CD4-positive, alpha-beta T cell (primary cell): ENCODE results near the gene KDELR3. TPM values are rescaled to one million over a fixed set of nuclear protein-coding genes. Genes with fewer than 3 reads are reported as not detected.
A peak's percentile ranks its signal among the peaks of the same experiment; 100 is the strongest.

Experiments used
- ATAC-seq: fragments of 200-7000 bp; cut with Tn5 transposase; one replicate; pipeline ENCODE4 v1.10.0; 2022; ENCODE audit warnings: mild to moderate bottlenecking; ENCODE audit not compliant: poor library complexity
- CTCF ChIA-PET: fragments of 350-600 bp; sonication (Branson Sonifier 250); formaldehyde crosslinking; loops from one replicate; lab custom pipeline; 2021; ENCODE audit warnings: antibody characterized with exemption, inconsistent platforms; lab: Charles Lee
- POLR2A ChIA-PET: fragments of 350-600 bp; sonication (Branson Sonifier 250); formaldehyde crosslinking; loops from one replicate; lab custom pipeline; 2021; ENCODE audit warnings: antibody characterized with exemption, inconsistent platforms; lab: Charles Lee
- DNase-seq, 14 experiments: peaks; one replicate each; pipeline ENCODE4 v3.0.0-alpha.2; 2013 to 2020; ENCODE audit warnings: mixed read lengths in 2 of 14
- H3K27ac ChIP-seq, 2 donors: one replicate each; pipeline versions ENCODE4 v1.5.1 to v1.7.0; 2013; ENCODE audit warnings: low read length in 2 of 2, low read depth in 1 of 2, mild to moderate bottlenecking in 1 of 2
- H3K27me3 ChIP-seq, 2 experiments: 1 replicate in 1 of 2; 2 replicates in 1 of 2; pipeline versions ENCODE4 v1.6.1 to v1.7.0; 2013; ENCODE audit warnings: low read length in 2 of 2, control low read depth in 1 of 2, mild to moderate bottlenecking in 1 of 2, moderate library complexity in 1 of 2; ENCODE audit not compliant: insufficient read depth in 2 of 2, control insufficient read depth in 1 of 2
- H3K36me3 ChIP-seq: one replicate; pipeline ENCODE4 v1.6.1; 2013; ENCODE audit warnings: low read length, control low read depth; ENCODE audit not compliant: insufficient read depth
- H3K4me1 ChIP-seq: one replicate; pipeline ENCODE4 v1.6.1; 2013; ENCODE audit warnings: low read length, control low read depth; ENCODE audit not compliant: insufficient read depth
- H3K4me3 ChIP-seq: one replicate; pipeline ENCODE4 v1.5.1; 2013; ENCODE audit warnings: mild to moderate bottlenecking, low read length, moderate library complexity
- H3K9me3 ChIP-seq, 2 experiments: 1 replicate in 1 of 2; 2 replicates in 1 of 2; pipeline versions ENCODE4 v1.6.1 to v1.7.0; 2013; ENCODE audit warnings: low read length in 2 of 2, mild to moderate bottlenecking in 2 of 2, control low read depth in 1 of 2, moderate library complexity in 1 of 2; ENCODE audit not compliant: control insufficient read depth in 1 of 2, insufficient read depth in 1 of 2
- H3K27ac Mint-ChIP-seq: one replicate; pipeline ENCODE4 v1.8.0; 2020; ENCODE audit warnings: mixed read lengths
- H3K27me3 Mint-ChIP-seq: one replicate; pipeline ENCODE4 v1.8.0; 2021; ENCODE audit warnings: mixed read lengths
- H3K36me3 Mint-ChIP-seq: one replicate; pipeline ENCODE4 v1.8.0; 2021; ENCODE audit warnings: low read depth, mixed read lengths
- H3K4me1 Mint-ChIP-seq: one replicate; pipeline ENCODE4 v1.8.0; 2021; ENCODE audit warnings: low read depth, mixed read lengths
- H3K4me3 Mint-ChIP-seq: one replicate; pipeline ENCODE4 v1.8.0; 2020; ENCODE audit warnings: mild to moderate bottlenecking, mixed read lengths
- H3K9me3 Mint-ChIP-seq: one replicate; pipeline ENCODE4 v1.8.0; 2020; ENCODE audit warnings: mixed read lengths
- CTCF ChIP-seq: fragments of 200-600 bp; IDR thresholded peaks from one replicate; pipeline ENCODE4 v1.8.0; 2022; ENCODE audit warnings: antibody characterized with exemption, mild to moderate bottlenecking
- intact Hi-C, 2 experiments: fragments of 100-400 bp; cut with DNase I in 1 of 2; cut with micrococcal nuclease in 1 of 2; formaldehyde crosslinking; loops; one replicate each; pipeline versions ENCODE4 v1.15.1 to v1.9.0; 2023 to 2025; cut with DNase I, micrococcal nuclease
- total RNA-seq, 174 experiments: library from RNA in 2 of 174; stranded (reverse) in 2 of 174; gene quantifications; one replicate each; pipeline ENCODE4 v1.2.3 and lab custom pipeline; 2021 to 2026

KDELR3 gene
- total RNA-seq, 2 experiments from 2014 or later = not detected

GRCh38 chr22:38490475-38490874 lies 22.6 kb downstream of the KDELR3 start:
- peaks cover 22% of the 10 kb centered on the region for H3K4me1 ChIP-seq
- no peaks in the 10 kb centered on the region for H3K27me3 ChIP-seq
- no peak overlapping the region for H3K4me3 ChIP-seq
- intact Hi-C loops = loop anchor here in 1 of 2 experiments (2.0 kb wide), 1 partner anchor 16 kb away; the partner anchor contains the start of gene DDX17
- POLR2A ChIA-PET = interaction anchor here (0.9 to 2.9 kb wide), 5 partner anchors 9 to 15 kb away, joined by 4 to 15 read pairs (median 6); no protein-coding TSS in a partner anchor
- Mint-ChIP-seq H3K9me3 (no peaks in the 10 kb centered on the region), H3K4me3 (no peak overlapping the region), H3K4me1 (peaks cover 62% of the 10 kb centered on the region), H3K36me3 (peaks cover 97% of the 10 kb centered on the region), H3K27ac (peak overlapping the region; percentile 63), H3K27me3 (no peaks in the 10 kb centered on the region)
- H3K27ac ChIP-seq = no peak overlapping the region
- no peak for TF ChIP-seq CTCF
- peaks cover 97% of the 10 kb centered on the region for H3K36me3 ChIP-seq
- H3K9me3 ChIP-seq = no peaks in the 10 kb centered on the region
- CTCF ChIA-PET = interaction anchor here (1.7 kb wide), 1 partner anchor 9 kb away, joined by 5 read pairs; no protein-coding TSS in a partner anchor
- DNase-seq (no peak), ATAC-seq (peak; percentile 38)

- Histone ChIP-seq H3K9me3 (no peaks in the 10 kb centered on the region), H3K27ac (no peak overlapping the region), H3K4me3 (no peak overlapping the region), H3K36me3 (peaks cover 97% of the 10 kb centered on the region), H3K4me1 (peaks cover 20% of the 10 kb centered on the region), H3K27me3 (no peaks in the 10 kb centered on the region)
- intact Hi-C loops = loop anchor here in 1 of 2 experiments (2.0 kb wide), 1 partner anchor 16 kb away; the partner anchor contains the start of gene DDX17
- ChIA-PET CTCF (interaction anchor here (1.7 kb wide), 1 partner anchor 8 kb away, joined by 5 read pairs; no protein-coding TSS in a partner anchor), POLR2A (interaction anchor here (1.0 to 2.9 kb wide), 3 partner anchors 10 to 14 kb away, joined by 4 to 15 read pairs (median 13); no protein-coding TSS in a partner anchor)
- DNase-seq = no peak
- ATAC-seq = no peak
- H3K27ac Mint-ChIP-seq = peak overlapping the region; percentile 63
- no peaks in the 10 kb centered on the region for H3K9me3 Mint-ChIP-seq
- H3K27me3 Mint-ChIP-seq = no peaks in the 10 kb centered on the region
- no peak for TF ChIP-seq CTCF
- peaks cover 97% of the 10 kb centered on the region for H3K36me3 Mint-ChIP-seq
- H3K4me1 Mint-ChIP-seq = peaks cover 62% of the 10 kb centered on the region
- H3K4me3 Mint-ChIP-seq = no peak overlapping the region
Measured at GRCh38 chr22:38490915-38491314, 23.0 kb downstream of the KDELR3 start.

- ATAC-seq (no peak), DNase-seq (no peak)
- Histone ChIP-seq H3K27ac (no peak overlapping the region), H3K4me1 (peaks cover 22% of the 10 kb centered on the region), H3K4me3 (no peak overlapping the region), H3K9me3 (no peaks in the 10 kb centered on the region), H3K27me3 (no peaks in the 10 kb centered on the region), H3K36me3 (peaks cover 97% of the 10 kb centered on the region)
- Mint-ChIP-seq H3K9me3 (no peaks in the 10 kb centered on the region), H3K4me1 (peaks cover 59% of the 10 kb centered on the region), H3K4me3 (no peak overlapping the region), H3K27ac (peak overlapping the region; percentile 56), H3K27me3 (no peaks in the 10 kb centered on the region), H3K36me3 (peaks cover 97% of the 10 kb centered on the region)
- ChIA-PET CTCF (no interaction called here), POLR2A (interaction anchor here (1.2 to 2.2 kb wide), 2 partner anchors 10 to 20 kb away, joined by 3 to 15 read pairs; no protein-coding TSS in a partner anchor)
- no peak for TF ChIP-seq CTCF
- intact Hi-C loops = loop anchor here in 1 of 2 experiments (2.0 kb wide), 1 partner anchor 15 kb away; the partner anchor contains the start of gene DDX17
Measured at GRCh38 chr22:38491707-38492348, 23.9 kb downstream of the KDELR3 start.
